D721Med (cell line): ENCODE measurements around the gene CCM2L.

Experiments
- DNase-seq: peaks from one replicate; pipeline ENCODE4 v3.0.0; 2011; ENCODE audit warnings: low spot score; ENCODE audit not compliant: insufficient read length
- FAIRE-seq: peaks from 2 replicates; lab custom pipeline; 2011; peaks lifted over from hg19 to GRCh38; lab: Jason Lieb, UNC
- TF ChIP-seq, protein P1 (sequence below): IDR thresholded peaks from 2 replicates; pipeline ENCODE4 v1.5.1; 2012; ENCODE audit warnings: mild to moderate bottlenecking, control low read depth; ENCODE audit not compliant: insufficient read depth; ENCODE audit errors: missing control alignments

CCM2L gene

DNA sequence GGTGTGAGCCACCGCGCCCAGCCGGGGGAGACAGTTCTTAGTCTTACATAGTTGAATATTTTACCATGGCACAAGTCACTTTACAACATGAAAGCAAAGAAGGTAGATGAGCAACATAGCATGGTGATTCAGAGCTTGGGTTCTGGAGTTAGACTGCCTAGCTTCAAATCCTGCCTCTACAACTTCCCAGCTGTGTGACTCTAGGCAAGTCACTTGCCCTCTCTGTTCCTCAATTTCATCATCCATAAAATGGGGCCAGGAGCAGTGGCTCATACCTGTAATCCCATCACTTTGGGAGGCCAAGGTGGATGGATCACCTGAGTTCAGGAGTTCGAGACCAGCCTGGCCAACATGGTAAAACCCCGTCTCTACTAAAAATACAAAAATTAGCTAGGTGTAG lies 68.1 kb downstream of the CCM2L start:
- TF ChIP-seq, protein P1, sequence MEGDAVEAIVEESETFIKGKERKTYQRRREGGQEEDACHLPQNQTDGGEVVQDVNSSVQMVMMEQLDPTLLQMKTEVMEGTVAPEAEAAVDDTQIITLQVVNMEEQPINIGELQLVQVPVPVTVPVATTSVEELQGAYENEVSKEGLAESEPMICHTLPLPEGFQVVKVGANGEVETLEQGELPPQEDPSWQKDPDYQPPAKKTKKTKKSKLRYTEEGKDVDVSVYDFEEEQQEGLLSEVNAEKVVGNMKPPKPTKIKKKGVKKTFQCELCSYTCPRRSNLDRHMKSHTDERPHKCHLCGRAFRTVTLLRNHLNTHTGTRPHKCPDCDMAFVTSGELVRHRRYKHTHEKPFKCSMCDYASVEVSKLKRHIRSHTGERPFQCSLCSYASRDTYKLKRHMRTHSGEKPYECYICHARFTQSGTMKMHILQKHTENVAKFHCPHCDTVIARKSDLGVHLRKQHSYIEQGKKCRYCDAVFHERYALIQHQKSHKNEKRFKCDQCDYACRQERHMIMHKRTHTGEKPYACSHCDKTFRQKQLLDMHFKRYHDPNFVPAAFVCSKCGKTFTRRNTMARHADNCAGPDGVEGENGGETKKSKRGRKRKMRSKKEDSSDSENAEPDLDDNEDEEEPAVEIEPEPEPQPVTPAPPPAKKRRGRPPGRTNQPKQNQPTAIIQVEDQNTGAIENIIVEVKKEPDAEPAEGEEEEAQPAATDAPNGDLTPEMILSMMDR = no peak
- no peak for FAIRE-seq
- DNase-seq = no peak

DNA sequence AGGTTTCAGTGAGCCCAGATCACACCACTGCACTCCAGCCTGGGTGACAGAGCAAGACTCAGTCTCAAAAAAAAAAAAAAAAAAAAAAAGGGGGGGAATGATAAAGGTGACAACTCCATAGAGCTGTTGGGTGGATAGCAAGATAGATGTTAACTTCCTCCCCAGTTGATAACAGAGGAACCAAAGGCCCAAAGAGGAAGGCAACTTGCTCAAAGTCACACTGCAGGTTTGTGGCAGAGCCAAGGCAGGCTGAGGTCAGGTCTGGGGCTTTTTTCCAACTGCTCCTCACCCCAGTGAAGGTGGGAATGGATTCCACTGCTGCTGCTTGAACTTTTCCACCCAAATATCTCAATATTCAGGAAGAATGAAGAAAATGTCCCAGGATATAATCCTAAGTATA lies 68.6 kb downstream of the CCM2L start:
- no peak for DNase-seq
- TF ChIP-seq, protein P1 = no peak
- no peak for FAIRE-seq

DNA sequence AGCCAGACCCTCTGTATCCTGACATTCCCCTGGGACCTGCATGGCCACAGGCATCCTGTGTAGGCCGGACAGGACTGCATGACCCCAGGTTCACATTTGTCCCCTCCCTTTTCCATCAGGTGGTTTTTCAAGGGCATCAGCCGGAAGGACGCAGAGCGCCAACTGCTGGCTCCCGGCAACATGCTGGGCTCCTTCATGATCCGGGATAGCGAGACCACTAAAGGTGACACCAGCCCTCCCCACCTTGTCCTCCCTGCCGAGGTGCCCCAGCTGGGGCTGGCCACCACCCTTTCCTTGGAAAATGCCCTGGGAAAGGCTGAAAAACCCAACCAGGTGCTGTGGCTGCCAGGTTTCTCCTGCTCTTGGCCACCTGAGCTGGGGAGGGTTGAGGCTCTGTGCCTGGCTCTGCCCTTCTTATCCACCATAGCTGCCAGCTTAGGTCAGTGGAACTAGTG lies 69.4 kb downstream of the CCM2L start:
- FAIRE-seq = no peak
- DNase-seq = no peak
- TF ChIP-seq, protein P1 = no peak

DNA sequence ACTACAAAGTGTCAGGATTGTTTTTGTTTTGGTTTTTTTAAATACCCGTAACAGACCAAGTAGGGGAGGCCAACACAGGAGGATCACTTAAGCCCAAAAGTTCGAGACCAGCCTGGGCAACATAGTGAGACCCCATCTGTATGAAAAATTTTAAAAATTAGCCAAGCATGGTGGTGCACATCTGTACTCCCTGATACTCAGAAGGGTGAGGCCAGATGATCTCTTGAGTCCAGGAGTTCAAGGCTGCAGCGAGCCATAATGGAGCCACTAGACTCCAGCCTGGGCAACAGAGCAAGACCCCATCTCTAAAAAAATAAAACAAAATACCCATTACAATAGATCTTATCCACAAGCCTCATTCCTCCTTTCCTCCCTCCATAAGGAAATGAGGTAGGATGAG lies 70.5 kb downstream of the CCM2L start:
- DNase-seq (no peak), FAIRE-seq (no peak)
- TF ChIP-seq, protein P1 = no peak
